DOHH2 (cell line): ENCODE measurements around the gene PSMC2.

ENCODE experiments used
- EZH2phosphoT487 ChIP-seq: fragments of 200-600 bp; sonication (generic); IDR thresholded peaks from 2 replicates; pipeline ENCODE4 v1.6.1; 2017; ENCODE audit warnings: borderline replicate concordance, mild to moderate bottlenecking, antibody characterized with exemption, low read length, moderate library complexity, mixed read lengths
- TF ChIP-seq, protein P1 (sequence below): fragments of 200-600 bp; sonication (generic); IDR thresholded peaks from one replicate; pipeline ENCODE4 v1.5.1; 2014; ENCODE audit warnings: antibody characterized with exemption, mild to moderate bottlenecking, low read depth, low read length; ENCODE audit not compliant: poor library complexity, severe bottlenecking

- TF ChIP-seq, protein P1, sequence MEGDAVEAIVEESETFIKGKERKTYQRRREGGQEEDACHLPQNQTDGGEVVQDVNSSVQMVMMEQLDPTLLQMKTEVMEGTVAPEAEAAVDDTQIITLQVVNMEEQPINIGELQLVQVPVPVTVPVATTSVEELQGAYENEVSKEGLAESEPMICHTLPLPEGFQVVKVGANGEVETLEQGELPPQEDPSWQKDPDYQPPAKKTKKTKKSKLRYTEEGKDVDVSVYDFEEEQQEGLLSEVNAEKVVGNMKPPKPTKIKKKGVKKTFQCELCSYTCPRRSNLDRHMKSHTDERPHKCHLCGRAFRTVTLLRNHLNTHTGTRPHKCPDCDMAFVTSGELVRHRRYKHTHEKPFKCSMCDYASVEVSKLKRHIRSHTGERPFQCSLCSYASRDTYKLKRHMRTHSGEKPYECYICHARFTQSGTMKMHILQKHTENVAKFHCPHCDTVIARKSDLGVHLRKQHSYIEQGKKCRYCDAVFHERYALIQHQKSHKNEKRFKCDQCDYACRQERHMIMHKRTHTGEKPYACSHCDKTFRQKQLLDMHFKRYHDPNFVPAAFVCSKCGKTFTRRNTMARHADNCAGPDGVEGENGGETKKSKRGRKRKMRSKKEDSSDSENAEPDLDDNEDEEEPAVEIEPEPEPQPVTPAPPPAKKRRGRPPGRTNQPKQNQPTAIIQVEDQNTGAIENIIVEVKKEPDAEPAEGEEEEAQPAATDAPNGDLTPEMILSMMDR: no peak
- TF ChIP-seq EZH2phosphoT487: no peak
These were observed 44.5 kb downstream of the PSMC2 start for GRCh38 chr7:103391976-103392375.
